ENCODE measurements around the gene C7orf57.
A peak's percentile ranks its signal among the peaks of the same experiment; 100 is the strongest.

The C7orf57 gene

DNA sequence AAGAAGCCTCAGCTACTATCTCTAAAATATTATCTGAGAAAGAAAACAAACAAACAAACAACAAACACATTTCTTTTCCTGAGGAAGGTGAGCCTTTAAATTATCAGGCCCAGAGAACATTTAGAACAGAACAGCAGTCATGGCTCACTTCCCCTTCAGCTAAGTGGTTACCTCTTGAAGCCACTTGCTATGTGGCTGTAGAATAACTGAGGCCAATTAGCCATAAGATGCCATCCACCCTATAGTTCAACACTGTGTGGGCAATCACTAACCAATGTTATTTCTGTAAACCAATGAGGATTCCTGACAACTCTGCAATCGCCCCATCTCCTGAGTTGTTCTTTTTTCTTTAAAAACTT is 50.1 kb downstream of the C7orf57 start:
- DNase-seq (ENCODE audit: low read depth in 2 of 2), result no peak

DNA sequence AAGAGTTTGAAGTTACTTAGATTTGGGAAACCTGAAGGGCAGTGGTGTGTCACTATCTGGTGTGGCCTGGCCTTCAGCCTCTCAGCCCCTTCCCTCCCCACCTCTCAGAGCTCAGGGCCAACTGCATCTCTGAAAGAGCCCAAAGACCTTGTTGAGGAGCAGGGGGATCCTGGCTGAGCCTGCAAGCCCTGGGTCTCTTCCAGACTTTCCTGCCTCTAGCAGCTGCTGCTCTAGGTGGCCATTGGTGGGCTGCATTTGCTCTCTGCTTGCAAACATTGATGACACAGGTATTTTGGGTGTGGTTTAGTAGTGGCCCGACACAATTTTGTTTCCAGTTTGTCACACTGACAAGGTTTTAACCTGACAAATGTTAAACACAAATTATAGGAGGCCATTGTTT is 50.6 kb downstream of the C7orf57 start:
- no peak for DNase-seq (ENCODE audit: low read depth in 2 of 2)

DNA sequence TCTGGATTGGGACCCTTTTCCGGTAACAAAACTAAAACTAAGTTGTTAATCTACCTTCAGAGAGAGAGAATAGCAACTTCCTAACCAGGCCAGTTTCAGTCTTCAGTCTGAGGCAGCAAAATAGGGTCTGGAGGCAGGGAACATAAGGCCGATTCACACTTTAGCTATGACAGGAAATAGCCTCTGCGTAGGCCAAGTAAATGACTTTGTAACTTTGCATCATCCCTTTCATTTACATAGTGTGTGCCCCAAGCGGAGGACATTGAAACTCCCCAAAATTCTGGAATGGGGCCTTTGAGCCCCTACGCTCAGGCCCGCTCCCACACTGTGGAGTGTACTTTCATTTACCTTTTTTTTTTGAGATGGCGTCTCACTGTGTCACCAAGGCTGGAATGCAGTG is 52.0 kb downstream of the C7orf57 start:
- no peak for DNase-seq (ENCODE audit: low read depth in 2 of 2)

DNA sequence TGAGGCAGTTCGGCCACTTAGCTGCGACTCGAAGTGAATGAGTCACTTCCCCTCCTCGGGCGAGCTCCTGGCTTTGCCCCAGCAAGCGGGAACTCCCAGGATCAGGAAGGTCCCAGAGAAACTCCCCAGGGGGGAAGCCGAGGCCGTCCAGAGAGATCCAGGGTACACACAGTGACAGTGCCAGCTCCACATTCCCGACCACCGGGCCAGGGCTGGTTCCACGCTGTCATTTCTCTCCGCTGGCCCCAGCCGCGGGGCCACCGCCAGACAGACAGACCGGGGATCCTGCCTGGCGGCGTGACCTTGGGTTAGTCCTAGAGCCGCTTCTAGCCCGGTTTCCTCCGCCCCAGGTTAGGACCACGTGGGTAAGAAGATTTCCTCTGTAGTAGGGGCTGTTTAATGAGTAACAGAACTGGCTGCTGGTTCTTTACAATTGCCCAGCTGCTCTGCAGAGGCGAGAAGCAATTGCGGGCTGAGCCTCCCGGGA is 53.3 kb downstream of the C7orf57 start:
- no peak for DNase-seq (ENCODE audit: low read depth in 2 of 2)

DNA sequence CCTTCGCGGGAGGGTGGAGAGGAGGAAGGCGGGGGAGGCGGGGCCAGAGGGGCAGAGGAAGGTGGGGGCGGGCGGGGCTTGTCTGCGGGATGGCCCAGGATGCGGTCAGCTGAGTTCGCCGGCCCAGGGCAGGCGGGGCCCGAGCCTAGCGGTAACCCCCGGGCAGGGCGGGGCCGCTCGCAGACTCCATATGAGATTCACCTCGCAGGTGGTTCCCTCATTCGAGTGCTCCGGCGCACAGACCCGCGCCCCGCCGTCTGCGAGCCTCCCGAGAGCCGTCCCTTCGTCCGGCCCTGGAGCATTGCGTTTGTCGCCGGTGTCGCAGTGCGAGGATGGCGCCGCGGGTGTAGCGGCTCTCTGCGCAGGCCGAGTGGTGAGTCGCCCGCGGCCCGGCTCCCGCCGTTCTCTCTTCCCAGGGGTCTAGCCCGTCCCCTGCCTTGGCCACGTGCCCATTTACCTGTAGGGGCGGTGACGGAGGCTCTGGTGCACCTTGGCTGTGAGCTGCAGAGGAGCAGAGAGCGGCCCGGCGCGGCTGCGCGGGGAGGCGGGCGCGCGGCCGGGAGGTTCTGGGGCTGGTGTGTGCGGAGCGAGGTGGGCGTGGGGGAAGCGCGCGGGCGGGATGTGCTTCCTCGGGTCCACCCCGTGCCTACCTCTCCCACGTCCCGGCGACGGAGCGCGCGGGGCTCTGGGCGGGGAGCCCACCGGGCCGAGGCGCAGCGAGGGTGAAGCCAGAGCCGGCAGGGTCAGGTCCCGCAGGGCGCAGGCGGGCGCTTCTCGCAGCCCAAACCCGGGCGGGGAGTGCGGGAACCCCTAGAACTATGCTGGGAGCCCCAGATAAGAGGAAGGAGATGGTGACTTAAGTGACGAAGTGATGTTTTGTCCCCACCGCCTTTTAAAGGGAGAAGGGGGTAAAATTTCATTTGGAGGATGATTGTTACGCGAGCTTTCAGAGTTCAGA is 54.0 kb downstream of the C7orf57 start, which contains the start of gene UPP1:
Gene UPP1, plus strand, starts transcription at position 220 of the 958 bp plus-strand sequence. CDS start 5,519 bp downstream, outside the sequence.
- DNase-seq (ENCODE audit: low read depth in 2 of 2), result peak; percentile 78 to 79

DNA sequence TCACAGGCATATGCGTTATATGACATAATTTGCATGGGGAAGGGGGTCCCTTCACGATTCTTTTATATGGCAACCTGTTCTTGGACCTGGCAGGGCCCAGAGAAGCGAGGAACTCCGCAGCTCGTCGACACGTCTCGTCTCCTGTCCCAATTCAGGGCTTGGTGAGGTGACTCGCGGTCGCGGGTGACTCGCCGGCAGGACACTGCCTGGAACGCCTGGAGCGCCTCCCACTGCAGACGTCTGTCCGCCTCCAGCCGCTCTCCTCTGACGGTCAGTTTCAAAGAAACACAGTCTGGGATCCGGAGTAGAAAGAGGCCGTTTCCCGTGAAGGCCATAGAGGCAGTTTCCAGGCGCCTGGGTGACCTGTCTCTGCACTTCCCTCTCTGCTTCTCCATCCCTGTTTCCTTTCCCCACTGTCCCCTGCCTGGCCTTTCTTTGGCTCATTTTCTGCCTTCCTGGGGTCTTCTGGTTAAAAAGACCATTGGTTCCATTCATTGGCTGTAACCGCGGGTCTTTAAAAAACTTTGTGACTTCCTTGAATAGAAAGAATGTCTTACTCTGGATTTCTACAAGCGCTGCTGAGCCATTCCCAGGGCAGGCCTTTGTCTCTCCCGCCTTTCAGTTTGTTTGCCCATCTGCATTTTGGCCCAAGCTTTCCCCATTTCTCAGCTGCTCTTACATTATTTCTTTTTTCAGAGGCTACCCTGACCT is 54.9 kb downstream of the C7orf57 start:
- no peak for DNase-seq (ENCODE audit: low read depth in 2 of 2)

DNA sequence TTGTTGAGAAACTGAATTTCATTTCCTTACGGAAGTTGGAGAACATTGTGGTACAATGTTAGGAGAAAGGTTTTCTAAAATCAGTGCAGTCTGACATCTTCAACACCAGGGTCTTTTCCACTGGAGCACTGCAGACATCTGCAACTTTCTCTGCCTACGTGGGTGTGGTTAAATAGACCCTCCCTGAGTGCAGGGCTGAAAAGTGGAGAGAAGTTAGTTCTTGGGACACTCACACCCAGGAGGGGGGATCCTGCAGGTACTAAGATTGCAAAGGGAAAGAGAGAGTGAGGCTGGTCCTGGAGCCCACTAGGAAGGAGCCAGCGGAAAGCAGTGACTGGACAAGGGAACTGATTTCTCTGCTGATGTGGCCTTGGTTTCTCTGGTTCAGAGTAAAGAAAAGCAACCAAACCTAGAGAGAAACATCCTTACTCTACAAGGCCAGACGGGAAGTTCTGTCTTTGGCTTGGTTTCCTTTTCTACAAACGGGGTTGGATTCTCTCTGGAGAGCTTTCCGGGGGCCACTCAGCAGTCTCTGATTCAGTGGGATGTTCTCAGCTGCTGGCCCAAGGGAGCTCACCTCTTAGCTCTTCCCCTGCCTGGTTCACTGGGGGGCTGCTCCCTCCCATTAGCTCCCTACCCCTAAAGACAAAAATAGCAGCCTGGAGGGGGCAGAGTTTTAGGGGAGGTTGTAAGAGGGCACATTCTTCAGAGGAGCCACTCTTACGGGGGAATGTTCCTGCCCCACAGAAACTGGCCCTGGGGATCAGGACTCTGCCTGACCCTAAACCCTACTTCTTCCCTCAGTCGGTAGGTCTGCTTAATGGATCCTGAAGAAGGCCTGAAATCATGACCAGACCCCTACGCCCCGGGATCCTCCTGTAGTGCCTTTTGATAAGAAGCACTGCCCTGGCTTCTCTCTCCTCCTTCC is 56.4 kb downstream of the C7orf57 start:
- DNase-seq (ENCODE audit: low read depth in 2 of 2), result no peak

DNA sequence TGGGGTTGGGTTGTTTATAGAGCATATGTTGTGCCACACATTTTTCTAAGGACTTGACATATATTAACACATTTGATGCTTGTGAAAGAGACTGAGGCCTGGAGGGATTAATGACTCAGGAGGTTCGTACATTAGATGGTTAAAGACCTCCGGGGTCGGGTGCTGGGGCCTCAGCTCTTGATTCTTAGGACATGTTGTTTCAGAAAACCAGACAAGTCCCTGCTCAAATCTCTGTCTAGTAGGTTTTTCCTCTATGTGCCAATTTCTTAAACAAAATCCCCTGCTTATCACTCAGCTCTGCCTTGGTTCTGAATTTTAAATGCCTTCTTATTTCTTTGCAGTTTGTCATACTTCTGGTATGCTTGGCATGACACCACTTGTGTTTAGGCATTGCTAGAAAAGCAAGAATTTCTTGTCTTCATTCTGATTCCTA is 59.5 kb downstream of the C7orf57 start:
- DNase-seq (ENCODE audit: low read depth in 2 of 2), result no peak

DNA sequence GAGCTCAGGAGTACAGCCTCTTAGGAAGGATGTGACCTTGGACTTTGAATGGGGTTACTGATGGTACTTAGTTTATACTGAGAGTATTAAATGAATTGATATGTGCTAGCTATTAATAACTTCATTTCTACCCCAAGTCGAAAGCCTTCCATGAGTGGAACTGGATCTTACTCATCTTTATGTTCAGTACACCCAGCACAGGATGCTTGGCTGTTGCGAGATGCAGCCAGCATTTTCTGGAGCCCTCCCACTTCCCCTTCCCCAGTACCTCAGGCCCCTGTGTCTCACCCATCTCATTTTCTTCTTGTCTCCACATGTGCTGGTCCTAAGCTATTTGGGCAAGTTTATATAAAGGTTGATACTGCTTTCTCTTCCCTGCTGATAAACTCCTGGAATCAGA is 60.9 kb downstream of the C7orf57 start:
- no peak for DNase-seq (ENCODE audit: low read depth in 2 of 2)

DNA sequence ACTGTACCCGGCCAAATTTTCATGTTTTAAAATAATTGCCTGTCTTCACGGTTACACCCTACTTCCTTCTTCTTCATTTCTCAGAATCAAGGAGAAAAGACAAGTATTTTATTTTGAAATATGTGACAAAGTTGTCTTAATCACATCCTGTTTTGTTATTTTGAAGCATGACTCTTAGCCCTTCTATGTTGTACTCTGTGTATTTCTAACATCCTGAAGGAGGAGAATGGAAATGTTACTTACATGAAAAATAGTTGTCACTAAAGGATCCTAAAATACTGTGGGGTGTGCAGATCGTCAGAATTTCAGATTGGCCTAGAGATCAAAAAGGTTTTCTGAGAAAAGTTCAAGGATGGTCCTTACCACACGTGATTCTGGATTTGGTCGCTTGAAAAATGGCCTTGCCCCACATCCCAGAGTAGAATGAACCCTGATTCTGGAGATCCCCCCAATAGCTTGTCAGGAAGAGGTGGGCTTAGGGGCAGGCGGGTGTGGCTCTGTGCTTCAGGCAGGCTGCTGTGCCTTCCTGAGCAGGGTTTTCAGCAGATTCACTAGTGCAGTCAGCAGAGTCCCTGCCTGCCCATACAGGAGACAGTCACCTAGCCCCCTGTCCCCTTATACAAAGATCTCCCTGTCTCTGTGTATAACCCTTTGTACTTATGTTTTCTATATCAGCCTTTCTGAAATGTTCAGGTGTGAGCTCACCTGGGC is 62.3 kb downstream of the C7orf57 start:
- DNase-seq (ENCODE audit: low read depth in 2 of 2), result no peak

DNA sequence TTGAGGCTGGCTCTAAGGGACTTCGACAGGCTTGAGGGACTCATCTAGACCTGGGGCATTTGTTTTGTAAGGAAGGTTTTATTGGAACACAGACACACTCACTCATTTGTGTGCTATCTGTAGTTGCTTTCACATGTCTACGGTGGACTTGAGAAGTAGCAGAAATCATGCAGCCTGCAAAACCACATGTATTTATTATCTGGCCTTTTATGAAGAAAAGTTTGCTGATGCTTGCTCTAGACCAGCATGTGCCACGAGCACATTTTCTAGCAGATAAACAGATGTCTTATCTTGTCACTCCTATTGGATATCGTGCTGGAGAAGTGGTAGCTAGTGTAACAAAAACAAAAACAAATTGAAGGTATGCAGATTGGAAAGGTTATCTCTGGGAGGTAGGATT is 63.5 kb downstream of the C7orf57 start:
- no peak for DNase-seq (ENCODE audit: low read depth in 2 of 2)

DNA sequence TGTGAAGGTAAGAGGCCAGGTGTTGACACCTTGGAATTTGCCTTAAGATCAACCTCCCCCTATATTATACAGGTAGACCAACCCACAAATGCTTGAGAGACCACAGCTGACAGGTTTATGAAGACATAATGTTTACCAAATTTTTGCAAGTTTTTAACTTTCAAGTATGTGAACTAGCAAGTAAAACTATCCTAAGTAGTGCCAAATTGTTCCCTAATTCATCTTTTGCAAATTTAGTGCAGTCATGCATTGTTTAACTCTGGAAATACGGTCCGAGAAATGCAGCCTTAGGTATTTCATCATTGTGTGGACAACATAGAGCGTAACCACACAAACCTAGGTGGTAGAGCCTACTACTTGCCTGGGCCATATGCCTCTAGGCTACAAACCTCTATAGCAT is 64.4 kb downstream of the C7orf57 start:
- DNase-seq (ENCODE audit: low read depth in 2 of 2), result no peak

DNA sequence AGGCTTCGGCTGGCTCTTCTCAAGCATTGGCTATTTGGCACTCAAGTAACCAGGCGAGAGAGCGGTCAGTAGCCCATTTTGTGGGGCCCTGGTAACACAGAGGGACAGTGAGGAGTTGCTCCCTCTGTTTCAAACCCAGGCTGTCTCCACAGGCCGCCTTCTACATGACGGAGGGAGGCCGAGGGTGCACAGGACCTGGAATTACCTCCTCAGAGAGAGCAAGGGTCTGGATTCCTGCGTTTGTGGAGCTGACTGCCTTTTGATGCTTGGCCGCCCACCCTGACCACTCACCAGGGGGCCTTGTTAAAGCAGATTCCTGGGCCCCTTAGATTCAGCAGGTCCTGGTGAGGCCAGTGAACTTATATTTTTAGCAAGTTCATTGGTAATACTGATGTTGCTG is 66.0 kb downstream of the C7orf57 start:
- no peak for DNase-seq (ENCODE audit: low read depth in 2 of 2)

DNA sequence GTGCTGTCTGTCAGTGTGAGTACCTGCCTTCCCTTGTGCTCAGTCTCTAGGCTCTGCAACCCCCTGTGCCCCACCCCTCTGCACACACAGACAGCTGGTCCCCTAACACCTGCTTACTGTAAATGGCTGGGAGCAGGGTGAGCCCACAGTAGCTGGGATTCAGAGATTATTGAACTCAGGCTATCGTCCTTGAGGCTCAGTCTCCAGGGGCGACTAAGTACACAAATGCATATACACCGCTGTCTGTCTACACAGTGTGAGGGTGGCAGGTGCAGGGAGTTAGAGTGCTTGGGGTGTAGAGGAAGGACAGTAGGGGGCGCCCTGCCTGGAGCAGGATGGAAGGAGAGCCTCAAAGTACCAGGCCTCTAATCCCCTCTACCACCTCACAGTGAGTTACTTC is 66.6 kb downstream of the C7orf57 start:
- DNase-seq (ENCODE audit: low read depth in 2 of 2), result no peak

DNA sequence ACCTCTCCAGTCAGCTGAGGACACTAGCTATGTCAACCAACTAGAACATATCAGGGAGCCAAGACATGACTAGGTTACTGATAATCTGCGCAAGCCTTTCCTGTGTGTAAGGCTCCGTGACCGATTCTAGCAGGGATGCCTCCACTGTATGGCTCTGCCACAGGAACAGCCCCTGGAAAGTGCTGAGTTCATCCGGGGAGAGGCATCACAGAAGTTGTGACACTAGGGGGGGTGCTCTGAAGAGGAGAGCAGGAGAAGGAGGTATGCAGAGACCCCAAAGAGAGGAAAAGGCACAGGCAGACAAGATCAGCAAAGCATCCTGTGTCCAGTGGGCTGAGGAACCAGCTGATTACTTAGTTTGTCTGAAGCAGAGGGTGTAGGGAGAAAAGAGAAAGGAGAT is 67.2 kb downstream of the C7orf57 start:
- no peak for DNase-seq (ENCODE audit: low read depth in 2 of 2)

DNA sequence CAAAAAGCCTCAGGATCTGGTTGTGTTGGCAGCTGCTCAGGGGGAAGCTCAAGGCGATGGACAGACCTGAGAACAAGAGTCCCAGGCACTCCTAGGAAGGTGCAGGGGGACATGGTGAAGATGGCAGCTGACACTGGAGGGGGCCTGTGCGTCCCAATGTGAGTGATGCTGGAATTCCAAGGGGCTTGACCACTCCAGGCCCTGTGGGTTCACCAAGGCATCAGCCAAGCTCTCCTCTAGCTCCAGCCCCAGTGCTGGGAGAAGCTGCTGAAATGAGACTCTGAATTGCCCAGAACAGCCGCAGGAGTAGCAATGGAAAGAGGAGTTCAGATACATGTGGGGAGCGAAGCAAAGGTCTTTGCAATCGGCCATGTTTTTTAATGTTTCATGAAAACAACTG is 69.7 kb downstream of the C7orf57 start:
- no peak for DNase-seq (ENCODE audit: low read depth in 2 of 2)

DNA sequence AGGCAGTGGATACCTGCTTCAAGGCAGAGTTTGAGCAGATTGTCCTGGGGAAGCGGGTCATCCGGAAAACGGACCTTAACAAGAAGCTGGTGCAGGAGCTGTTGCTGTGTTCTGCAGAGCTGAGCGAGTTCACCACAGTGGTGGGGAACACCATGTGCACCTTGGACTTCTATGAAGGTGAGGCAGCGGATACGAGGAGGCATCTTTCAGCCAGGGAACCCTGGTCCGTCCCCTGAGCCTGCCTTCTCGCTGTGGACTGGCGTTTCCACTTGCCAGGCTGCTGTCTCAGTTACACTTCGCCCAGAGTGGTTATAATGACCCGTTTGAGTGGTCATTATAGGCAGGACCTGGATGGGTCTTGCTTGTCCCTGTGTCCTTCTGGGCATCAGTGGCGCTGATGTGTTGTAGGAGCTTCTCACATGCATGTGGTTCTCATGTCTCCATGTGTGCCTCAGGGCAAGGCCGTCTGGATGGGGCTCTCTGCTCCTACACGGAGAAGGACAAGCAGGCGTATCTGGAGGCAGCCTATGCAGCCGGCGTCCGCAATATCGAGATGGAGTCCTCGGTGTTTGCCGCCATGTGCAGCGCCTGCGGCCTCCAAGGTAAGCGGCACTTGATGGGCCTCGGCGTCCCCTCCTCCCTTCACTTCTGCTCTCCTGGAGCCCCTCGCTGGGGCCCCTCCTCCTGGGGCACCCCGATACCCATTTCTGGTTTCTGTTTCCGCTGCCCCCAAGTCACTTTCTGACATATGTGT is 71.7 kb downstream of the C7orf57 start:
- DNase-seq (ENCODE audit: low read depth in 2 of 2), result no peak

DNA sequence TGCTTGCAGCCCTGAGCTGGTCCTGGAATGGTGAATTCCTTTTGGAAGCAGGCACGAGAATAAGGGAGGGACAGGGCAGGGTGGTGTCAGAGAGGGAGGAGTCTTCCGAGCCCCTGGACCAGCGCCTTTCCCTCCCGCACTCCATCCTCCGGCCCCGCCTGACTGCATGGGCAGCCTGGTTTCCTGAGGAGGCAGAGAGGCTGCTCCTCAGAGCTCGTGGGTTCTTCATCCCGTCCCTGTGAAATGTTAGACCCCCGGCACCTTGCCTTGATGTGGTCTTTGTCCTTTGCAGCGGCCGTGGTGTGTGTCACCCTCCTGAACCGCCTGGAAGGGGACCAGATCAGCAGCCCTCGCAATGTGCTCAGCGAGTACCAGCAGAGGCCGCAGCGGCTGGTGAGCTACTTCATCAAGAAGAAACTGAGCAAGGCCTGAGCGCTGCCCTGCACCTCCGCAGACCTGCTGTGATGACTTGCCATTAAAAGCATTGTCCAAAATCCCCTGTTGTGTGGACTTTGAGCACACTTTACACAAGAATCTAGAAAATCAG is 72.7 kb downstream of the C7orf57 start:
- DNase-seq (ENCODE audit: low read depth in 2 of 2), result no peak

DNA sequence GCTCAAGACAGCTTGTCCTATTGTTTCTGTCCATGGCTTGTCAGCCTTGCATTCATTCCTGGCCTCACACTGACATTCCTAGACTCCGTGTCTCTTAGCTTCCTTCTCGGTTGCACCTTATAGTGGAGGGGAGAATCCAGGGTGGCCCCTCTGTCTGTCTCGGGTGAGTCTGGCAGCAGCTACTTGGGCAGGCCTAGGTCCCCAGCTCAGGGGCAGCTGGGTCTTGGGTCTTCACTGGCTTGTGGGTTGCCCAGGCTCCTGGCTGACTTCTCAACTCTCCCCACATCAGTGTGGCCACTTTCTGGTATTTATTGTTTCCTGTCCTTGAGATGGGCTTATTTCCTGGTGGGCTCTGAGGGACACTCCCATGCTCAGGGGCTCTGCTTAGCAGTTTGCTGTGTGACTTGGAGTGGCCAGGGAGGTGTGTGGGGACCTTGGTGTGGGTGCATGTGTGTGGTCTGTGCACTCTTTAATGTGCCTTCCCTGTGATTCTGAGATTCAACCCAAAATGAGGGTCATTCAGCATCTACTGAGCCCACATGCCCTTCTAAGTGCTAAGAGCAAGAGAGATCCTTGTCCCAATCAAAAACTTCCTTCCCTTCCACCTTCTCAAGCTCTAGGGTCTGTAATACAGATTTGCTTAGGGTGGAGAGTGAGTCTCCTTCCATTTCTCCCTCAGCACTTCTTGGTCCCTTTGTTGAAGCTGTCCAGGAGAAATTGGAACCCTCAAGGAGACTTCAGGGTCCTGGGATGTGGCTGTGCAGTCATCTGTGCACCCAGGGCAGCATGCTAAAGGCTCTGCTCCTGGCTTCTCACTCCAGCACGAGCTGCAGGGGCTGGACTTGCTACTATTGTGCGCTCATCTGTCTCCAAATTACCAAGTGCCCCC is 73.9 kb downstream of the C7orf57 start:
- no peak for DNase-seq (ENCODE audit: low read depth in 2 of 2)

Measured in stimulated activated CD8-positive, alpha-beta memory T cell treated with anti-CD3 and anti-CD28 coated beads, Interleukin-7, amount 100 ng/mL, for 1 hour (primary cell).